GM12872 (cell line): ENCODE measurements around the gene NARF.

Experiments used
- CTCF ChIP-seq: IDR thresholded peaks from 3 replicates; pipeline ENCODE4 v1.5.1; 2011; ENCODE audit warnings: low read depth, mild to moderate bottlenecking, low read length, moderate library complexity; ENCODE audit not compliant: insufficient read depth

The NARF gene

GRCh38 chr17:82489117-82489516 is 30.6 kb downstream of the NARF start:
- TF ChIP-seq CTCF, result no peak

GRCh38 chr17:82489851-82490511 is 31.4 kb downstream of the NARF start:
- no peak for TF ChIP-seq CTCF

GRCh38 chr17:82490512-82491195 is 32.1 kb downstream of the NARF start:
- TF ChIP-seq CTCF, result no peak

GRCh38 chr17:82491196-82491530 is 32.6 kb downstream of the NARF start:
- TF ChIP-seq CTCF, result no peak

GRCh38 chr17:82491533-82491932 is 33.0 kb downstream of the NARF start:
- no peak for TF ChIP-seq CTCF

- TF ChIP-seq CTCF, result no peak
Observed at GRCh38 chr17:82492643-82493225, 34.2 kb downstream of the NARF start.

- no peak for TF ChIP-seq CTCF
Observed at GRCh38 chr17:82493226-82493781, 34.8 kb downstream of the NARF start.
